ENCODE results near the gene TUT1. TPM values are rescaled to one million over a fixed set of nuclear protein-coding genes. Genes with fewer than 3 reads are reported as not detected.
A peak's percentile ranks its signal among the peaks of the same experiment; 100 is the strongest.

Gene TUT1
- total RNA-seq, 1 donor from 2014 or later = 17.6 TPM

DNA sequence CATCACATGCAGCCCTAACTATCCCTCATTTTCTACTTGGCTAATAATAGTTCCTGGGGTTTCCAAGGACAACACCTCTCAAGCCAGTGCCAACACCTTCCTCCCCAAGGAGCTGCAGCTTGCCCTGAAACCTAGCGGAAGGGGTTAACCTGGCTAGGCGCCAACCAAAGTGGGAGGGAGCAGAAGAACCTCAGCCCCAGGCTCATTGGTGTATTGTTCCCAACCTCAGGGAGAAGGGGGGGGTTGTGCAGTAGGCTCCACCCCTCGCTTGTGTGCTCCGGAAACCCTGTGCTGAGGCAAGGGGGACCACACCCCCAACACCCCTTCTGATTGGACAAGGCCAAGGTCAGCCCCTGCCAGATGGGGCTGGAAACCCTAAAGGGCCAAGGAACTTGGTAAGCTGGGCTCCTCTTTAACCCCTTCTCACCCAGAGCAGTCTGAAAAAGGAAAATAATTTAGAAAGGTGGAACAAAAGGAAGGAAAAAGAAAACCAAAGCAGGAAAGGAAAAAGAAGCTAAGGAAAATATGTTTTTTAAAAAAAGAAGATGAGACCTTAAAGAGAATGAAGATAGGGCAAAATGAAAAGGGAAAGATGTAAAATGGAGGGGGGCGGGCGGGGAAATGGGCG, 7.9 kb upstream of the TUT1 start:
- DNase-seq = peak; percentile 91
- H3K36me3 ChIP-seq = peaks cover 50% of the 10 kb centered on the region
- no peaks in the 10 kb centered on the region for H3K9me3 ChIP-seq
- peaks cover 25% of the 10 kb centered on the region for H3K4me1 ChIP-seq
- H3K27me3 ChIP-seq = no peaks in the 10 kb centered on the region
- intact Hi-C loops (cut with DNase I) = no loop called here
- H3K4me3 ChIP-seq = peak overlapping the region; percentile 100
- TF ChIP-seq, protein P1, sequence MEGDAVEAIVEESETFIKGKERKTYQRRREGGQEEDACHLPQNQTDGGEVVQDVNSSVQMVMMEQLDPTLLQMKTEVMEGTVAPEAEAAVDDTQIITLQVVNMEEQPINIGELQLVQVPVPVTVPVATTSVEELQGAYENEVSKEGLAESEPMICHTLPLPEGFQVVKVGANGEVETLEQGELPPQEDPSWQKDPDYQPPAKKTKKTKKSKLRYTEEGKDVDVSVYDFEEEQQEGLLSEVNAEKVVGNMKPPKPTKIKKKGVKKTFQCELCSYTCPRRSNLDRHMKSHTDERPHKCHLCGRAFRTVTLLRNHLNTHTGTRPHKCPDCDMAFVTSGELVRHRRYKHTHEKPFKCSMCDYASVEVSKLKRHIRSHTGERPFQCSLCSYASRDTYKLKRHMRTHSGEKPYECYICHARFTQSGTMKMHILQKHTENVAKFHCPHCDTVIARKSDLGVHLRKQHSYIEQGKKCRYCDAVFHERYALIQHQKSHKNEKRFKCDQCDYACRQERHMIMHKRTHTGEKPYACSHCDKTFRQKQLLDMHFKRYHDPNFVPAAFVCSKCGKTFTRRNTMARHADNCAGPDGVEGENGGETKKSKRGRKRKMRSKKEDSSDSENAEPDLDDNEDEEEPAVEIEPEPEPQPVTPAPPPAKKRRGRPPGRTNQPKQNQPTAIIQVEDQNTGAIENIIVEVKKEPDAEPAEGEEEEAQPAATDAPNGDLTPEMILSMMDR (IDR thresholded peaks at IDR 0.05) = no peak
- peak overlapping the region; percentile 98 for H3K27ac ChIP-seq
- peak; percentile 78 for ATAC-seq

DNA sequence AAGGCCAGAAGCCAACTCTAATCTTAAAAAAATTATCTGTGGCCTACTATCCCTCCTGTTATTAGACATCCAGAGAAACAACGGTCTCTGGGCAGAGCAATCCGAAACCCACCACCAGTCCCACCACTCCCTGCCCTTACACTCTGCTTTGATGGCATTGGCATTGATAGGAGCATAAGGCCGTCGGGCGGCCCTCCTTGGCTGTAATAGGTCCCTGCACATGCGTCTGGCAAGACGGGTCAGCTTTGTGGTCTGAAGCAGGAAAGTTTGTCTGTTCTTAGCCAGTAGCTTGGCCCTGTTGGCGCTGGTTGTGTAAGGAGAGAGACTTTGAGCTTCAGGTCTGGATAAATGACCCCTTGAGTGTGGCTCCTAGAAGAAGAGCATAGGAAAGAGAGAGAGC, 3.8 kb upstream of the TUT1 start:
- TF ChIP-seq, protein P1 (IDR thresholded peaks at IDR 0.05) = no peak
- no peaks in the 10 kb centered on the region for H3K27me3 ChIP-seq
- peaks cover 53% of the 10 kb centered on the region for H3K36me3 ChIP-seq
- intact Hi-C loops (cut with DNase I) = no loop called here
- peaks cover 36% of the 10 kb centered on the region for H3K4me1 ChIP-seq
- DNase-seq (no peak), ATAC-seq (no peak)
- H3K4me3 ChIP-seq = no peak overlapping the region
- H3K27ac ChIP-seq = no peak overlapping the region
- H3K9me3 ChIP-seq = no peaks in the 10 kb centered on the region

DNA sequence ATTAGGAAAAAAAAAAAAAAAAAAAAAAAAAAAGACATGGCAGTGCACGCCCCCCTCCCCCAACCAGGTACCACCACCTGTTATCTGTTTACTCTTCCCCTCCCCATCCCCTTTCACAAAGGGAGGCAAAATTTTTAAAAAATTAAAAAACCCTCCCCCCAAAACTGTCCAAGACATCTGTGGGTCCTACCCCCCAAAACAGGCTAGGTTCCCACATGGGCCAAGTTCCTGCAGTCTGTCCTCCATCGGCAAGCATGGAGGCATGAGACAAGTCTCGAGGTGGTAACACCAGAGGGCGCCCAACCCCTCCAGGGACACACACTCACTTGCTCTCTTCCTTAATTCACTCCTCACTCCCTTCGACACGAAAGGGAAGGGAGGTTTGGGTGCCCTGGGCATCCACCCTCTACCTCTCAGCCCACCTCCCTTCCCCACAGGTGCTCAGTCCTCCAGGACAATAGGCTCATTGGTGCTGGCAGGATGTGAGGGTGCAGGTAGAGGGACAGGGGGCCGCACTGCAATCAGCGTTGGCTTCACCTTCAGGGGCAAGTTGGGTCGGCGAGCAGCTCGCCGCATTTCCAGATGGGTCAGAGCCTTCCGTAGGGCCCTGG, 2.2 kb upstream of the TUT1 start:
- Histone ChIP-seq H3K27ac (no peak overlapping the region), H3K36me3 (peaks cover 57% of the 10 kb centered on the region), H3K4me3 (no peak overlapping the region), H3K9me3 (no peaks in the 10 kb centered on the region), H3K27me3 (no peaks in the 10 kb centered on the region), H3K4me1 (peaks cover 30% of the 10 kb centered on the region)
- ATAC-seq = peak; percentile 60
- DNase-seq = peak; percentile 90
- TF ChIP-seq, protein P1 (IDR thresholded peaks at IDR 0.05) = peak; percentile 60
- intact Hi-C loops (cut with DNase I) = no loop called here

DNA sequence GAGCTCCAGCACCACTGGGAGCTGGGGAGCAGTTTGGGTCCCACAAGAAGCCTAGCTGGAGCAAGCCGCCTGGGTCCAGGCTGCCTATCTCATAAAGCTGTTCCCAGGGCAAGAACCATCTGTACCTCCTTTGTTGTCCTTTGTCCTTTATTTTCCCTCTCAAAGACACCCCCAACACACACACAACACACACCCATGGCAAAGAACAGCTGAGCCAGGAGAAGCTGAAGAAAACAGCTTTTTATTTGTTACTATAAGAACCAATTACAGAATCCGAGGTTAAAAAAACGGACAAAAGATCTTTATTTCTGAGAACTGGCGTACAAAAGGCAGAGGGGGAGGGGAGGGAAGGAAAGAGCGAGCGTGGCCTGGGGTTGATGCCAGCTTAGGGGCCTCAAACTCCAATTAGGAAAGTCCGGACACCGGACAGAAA, 1.7 kb upstream of the TUT1 start:
- H3K4me3 ChIP-seq = no peak overlapping the region
- H3K27me3 ChIP-seq = no peaks in the 10 kb centered on the region
- peaks cover 29% of the 10 kb centered on the region for H3K4me1 ChIP-seq
- H3K36me3 ChIP-seq = peaks cover 57% of the 10 kb centered on the region
- DNase-seq (no peak), ATAC-seq (no peak)
- H3K9me3 ChIP-seq = no peaks in the 10 kb centered on the region
- peak overlapping the region; percentile 93 for H3K27ac ChIP-seq
- TF ChIP-seq, protein P1 (IDR thresholded peaks at IDR 0.05) = no peak
- intact Hi-C loops (cut with DNase I) = no loop called here

DNA sequence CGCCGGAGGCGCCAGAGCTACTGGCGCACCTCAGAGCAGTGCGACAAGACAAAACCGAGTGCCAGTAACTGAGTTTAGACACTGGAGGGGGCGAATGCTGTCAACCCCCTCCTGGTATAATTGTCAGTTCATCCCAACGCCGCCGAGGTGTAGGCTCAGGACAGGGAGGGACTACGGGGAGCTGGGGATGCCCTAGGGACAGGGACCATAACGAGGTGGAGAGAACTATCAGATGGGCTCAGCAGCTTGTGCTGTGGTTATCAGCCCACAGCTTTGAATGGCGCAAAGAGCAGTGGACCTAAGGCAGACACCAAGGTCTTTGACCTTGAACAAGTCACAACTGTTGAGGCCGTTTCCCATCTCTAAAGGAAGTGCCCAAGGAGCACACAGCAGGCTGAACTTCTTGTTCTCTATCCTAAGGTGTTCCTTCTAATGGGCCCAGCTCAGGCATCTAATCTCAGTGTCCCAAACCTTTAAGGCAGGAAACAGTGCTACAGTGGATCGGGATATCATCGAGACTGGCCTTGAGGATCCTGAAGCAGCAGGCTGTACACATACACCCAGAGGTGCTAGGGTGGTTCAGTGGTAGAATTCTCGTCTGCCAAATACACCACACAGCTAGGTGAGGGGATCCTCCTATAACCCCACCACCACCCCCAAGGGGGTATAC, 958 bp upstream of the TUT1 start:
- no peak for ATAC-seq
- peaks cover 57% of the 10 kb centered on the region for H3K36me3 ChIP-seq

More for the DNA sequence above, 958 bp upstream of the TUT1 start:
- Histone ChIP-seq H3K27ac (peak overlapping the region; percentile 93), H3K4me3 (peak overlapping the region; percentile 71), H3K4me1 (peaks cover 29% of the 10 kb centered on the region), H3K9me3 (no peaks in the 10 kb centered on the region), H3K27me3 (no peaks in the 10 kb centered on the region)
- no peak for DNase-seq
- intact Hi-C loops (cut with DNase I) = no loop called here
- TF ChIP-seq, protein P1 (IDR thresholded peaks at IDR 0.05) = no peak
